OCI-M2 (cell line): Measurements from ENCODE around the gene SMARCB1.

Source experiments
- DNase-seq: peaks from one replicate; lab custom pipeline; 2025; ENCODE audit not compliant: unreplicated experiment; lab: John Stamatoyannopoulos, UW

SMARCB1 gene

DNA sequence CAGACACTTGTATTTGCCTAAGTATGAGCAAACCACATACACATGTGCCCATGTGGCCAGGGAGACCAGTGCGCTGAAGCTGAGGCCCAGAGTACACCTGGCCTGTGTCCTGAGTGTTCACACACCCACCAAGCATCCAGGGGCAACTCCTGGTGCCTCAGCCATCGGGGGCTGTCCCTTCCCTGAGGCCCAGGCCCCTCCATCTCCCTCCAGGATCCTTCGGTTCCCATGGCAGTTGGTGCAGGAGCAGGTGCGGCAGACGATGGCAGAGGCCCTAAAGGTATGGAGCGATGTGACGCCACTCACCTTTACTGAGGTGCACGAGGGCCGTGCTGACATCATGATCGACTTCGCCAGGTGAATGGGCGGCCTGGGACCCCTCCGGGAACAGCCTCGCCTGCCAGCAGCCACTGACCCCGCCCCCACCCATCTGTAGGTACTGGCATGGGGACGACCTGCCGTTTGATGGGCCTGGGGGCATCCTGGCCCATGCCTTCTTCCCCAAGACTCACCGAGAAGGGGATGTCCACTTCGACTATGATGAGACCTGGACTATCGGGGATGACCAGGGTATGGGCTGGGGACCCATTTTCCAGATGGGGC is 6.5 kb upstream of the SMARCB1 start:
- no peak for DNase-seq

DNA sequence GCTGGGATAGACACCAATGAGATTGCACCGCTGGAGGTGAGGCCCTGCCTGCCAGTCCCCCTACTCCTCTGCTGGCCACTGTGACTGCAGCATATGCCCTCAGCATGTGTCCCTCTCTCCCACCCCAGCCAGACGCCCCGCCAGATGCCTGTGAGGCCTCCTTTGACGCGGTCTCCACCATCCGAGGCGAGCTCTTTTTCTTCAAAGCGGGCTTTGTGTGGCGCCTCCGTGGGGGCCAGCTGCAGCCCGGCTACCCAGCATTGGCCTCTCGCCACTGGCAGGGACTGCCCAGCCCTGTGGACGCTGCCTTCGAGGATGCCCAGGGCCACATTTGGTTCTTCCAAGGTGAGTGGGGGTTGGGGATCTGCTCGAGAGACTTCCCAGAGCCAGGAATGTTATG is 5.7 kb upstream of the SMARCB1 start:
- no peak for DNase-seq

DNA sequence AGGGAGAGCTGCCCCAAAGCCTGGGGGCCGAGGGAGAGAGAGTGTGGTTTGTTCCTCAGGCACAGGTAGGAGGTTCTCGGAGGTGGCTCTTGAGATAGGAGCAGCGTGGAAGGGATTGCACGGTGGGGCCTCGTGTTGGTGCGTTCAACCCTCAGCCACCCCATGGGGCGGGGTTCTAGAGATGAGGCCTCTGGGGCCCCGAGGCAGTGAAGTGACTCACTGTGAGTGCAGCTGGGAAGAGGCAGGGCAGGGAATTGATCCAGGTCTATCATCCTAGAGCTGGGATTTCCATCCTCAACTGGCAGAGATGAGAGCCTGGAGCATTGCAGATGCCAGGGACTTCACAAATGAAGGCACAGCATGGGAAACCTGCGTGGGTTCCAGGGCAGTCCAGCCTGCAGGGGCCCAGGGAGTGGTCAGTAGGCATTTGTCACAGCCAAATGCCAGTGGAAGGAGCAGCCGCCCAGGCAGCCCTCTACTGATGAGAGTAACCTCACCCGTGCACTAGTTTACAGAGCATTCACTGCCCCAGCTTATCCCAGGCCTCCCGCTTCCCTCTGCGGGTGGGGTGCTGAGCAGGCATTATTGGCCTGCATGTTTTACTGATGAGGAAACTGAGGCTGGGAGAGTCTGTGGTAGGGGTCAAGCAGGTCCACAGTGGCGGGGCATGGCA is 5.1 kb upstream of the SMARCB1 start:
- no peak for DNase-seq

DNA sequence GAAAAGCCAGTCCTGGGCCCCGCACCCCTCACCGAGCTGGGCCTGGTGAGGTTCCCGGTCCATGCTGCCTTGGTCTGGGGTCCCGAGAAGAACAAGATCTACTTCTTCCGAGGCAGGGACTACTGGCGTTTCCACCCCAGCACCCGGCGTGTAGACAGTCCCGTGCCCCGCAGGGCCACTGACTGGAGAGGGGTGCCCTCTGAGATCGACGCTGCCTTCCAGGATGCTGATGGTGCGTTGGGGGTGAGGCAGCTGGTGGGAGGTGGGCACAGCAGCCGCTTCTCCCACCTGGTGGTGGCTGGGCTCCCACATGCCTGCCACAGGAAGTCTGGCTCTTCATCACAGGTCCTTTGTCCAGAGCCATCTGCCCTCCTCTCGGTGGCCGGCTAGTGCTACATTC is 4.5 kb upstream of the SMARCB1 start:
- DNase-seq, result no peak

DNA sequence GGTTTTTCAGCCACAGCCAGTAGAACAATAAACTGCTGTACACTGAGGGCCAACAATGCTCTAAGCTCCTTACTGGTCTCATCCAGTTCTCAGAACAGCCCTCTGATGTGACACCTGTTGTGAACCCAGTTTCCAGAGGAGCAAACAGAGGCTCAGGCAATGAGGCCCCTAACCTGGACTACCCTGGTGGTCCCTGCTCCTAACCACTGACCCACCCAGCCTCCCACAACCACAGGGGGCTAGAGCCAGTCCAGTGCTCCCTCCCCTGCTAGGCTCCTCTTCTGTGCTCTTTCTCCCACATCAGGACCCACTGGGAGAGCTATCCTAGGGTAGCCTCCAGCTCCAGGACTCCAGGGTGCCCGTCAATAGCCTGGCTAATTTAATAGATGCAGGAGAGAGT is 4.1 kb upstream of the SMARCB1 start:
- no peak for DNase-seq

DNA sequence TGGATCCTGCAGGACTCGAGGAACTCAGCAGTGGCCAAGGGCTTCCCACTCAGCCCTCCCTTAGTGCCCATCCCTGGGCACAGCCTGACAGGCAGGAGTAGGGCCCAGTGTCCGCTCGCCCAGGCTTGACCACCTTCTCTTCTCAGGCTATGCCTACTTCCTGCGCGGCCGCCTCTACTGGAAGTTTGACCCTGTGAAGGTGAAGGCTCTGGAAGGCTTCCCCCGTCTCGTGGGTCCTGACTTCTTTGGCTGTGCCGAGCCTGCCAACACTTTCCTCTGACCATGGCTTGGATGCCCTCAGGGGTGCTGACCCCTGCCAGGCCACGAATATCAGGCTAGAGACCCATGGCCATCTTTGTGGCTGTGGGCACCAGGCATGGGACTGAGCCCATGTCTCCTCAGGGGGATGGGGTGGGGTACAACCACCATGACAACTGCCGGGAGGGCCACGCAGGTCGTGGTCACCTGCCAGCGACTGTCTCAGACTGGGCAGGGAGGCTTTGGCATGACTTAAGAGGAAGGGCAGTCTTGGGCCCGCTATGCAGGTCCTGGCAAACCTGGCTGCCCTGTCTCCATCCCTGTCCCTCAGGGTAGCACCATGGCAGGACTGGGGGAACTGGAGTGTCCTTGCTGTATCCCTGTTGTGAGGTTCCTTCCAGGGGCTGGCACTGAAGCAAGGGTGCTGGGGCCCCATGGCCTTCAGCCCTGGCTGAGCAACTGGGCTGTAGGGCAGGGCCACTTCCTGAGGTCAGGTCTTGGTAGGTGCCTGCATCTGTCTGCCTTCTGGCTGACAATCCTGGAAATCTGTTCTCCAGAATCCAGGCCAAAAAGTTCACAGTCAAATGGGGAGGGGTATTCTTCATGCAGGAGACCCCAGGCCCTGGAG is 3.3 kb upstream of the SMARCB1 start:
- DNase-seq, result no peak

DNA sequence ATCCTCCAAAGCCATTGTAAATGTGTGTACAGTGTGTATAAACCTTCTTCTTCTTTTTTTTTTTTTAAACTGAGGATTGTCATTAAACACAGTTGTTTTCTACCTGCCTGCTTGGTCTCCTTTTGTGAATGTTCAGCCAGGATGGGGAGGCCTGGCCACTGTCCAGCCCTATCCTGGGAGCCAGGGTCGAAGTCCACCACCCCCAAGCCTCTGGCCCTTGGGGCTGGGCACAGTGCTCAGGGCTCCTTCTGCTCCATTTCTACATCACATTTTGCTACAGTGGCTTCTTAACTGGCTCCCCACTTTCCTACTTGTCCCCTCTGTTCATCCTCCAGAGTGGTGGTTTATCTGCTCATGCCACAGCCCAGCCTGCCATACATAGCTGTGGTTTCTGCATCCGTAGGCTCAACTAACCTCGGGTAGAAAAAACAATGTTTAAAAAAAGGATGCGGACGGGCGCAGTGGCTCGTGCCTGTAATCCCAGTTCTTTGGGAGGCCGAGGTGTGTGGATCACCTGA is 2.5 kb upstream of the SMARCB1 start:
- DNase-seq, result no peak

DNA sequence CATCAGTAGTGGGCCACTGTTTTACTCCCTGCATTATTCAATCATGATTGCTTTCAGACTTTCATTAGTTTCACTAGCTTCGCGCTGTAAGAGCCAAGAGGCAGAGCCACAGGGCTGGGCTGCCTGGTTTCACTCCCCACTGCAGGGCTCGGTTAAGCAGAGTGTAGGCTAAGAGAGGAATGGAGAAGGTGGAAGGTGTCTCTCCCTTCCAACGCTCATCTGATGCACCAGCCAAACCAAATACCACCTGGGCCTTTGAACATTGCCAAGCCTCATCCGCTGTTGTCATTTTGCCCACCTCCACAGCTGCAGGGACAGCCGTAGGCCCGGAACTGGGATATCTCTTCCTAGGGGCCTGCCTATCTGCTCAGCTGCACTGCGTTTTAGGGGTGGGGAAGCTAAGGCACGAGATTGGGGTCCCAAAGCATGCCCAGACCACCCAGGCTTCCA is 480 bp upstream of the SMARCB1 start:
- DNase-seq, result no peak

DNA sequence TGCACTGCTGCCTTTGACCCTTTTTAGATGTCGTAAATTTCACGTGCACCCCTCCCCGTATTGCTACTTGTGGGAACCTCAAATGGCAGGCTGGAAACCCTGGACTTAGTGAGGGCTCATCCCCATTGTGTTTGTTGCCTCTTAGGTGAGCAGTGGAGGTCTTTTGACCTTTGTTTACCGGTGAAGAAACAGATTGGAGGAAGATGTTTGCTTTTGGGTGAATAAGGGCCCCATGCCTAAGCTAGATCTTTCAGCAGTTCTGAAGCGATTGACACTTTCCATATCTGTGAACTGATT is 782 bp downstream of the SMARCB1 start:
- DNase-seq, result no peak

DNA sequence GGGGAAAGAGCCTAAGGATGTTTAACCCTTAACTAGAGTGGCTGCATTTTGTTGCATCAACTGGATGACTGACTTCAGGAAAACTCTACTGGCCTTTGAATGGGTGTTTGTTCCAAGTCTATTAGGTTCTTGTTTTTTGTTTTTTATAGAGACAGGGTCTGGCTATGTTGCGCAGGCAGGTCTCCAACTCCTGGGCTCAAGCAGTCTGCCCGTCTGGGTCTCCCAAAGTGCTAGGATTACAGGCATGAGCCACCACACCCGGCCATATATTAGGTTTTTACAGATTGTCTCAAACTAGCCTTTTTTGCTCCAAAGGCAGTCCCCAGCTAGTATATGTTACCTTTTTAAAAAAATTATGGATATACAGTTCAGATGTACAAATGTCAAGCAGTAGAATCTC is 1.1 kb downstream of the SMARCB1 start:
- no peak for DNase-seq

DNA sequence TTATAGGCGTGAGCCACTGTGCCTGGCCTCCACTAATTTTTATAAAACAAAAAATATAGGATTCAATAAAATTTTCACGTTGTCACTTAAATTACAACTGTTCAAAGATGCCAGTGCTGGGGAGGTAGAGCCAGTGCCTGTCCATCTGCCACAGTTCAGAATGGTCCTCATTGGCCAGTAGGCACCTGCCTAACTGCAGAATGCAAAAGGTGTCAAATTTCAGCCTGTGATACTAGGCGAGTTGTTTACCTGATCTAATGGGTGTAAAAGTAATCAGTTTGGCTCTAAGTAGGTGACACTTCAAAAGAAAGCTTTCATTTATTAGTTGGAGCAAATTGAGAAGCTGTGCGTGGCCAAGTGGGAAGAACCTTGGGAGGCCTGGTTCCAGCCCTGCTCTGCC is 2.4 kb downstream of the SMARCB1 start:
- DNase-seq, result no peak

DNA sequence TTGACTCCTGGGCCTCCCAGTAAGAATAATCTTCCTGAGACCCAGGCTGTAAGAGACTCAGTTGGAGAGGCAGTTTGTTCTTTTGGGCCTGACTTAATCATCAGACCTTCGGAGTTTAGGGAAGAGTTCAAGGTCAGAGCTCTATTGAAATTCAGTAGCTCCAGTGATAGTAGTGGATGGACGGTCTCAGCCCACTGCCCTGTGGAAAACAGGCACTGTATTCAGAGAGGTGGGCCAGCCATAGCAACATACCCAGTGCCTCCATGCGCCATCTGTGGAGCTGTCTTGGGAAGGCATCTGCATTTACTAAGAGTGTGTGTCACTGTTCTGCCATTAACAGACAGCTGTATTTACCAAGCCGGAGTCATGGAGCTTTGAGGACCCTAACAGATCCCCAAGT is 2.9 kb downstream of the SMARCB1 start:
- no peak for DNase-seq

DNA sequence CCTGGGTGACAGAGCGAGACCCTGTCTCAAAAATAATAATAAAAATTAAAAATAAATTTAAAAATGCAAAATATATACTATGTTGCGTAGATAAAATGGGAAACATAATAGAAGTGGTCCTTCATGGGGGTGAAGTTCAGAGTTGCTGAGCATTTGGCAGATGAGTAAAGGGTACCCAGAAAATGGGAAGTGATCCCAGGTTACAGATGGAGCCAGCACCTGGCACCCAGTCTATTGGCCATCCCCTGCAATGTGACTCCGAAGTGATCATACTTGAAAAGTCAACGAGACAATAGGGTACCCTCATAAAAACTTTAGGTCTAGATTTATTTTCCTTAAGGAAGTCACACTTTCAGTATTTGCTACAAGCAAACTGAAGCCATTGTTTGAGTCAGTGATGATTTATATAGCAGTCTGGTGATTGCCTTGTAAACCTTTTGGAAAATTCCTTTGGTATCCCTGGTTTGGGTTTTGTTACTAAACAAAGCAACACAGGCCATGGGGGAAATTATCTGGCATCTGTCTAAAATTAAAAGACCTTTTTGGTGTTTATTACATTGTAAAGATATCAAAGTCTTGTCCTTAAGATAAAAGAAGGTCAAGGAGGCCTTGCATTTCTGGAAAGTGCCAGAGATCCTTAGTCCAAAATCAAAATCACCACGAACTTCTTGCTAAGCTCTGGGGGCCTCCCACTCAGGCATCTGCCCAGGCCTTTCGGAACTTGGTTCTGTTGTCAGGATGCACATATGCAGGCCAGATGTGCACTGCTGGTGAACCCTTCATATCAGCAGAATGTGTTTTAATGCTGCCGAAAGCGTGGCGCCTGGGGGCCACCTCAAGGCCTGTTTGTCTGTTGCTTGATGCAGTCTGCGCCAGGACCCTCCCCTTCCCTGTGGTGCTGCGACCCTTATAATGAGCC is 4.3 kb downstream of the SMARCB1 start:
- no peak for DNase-seq

DNA sequence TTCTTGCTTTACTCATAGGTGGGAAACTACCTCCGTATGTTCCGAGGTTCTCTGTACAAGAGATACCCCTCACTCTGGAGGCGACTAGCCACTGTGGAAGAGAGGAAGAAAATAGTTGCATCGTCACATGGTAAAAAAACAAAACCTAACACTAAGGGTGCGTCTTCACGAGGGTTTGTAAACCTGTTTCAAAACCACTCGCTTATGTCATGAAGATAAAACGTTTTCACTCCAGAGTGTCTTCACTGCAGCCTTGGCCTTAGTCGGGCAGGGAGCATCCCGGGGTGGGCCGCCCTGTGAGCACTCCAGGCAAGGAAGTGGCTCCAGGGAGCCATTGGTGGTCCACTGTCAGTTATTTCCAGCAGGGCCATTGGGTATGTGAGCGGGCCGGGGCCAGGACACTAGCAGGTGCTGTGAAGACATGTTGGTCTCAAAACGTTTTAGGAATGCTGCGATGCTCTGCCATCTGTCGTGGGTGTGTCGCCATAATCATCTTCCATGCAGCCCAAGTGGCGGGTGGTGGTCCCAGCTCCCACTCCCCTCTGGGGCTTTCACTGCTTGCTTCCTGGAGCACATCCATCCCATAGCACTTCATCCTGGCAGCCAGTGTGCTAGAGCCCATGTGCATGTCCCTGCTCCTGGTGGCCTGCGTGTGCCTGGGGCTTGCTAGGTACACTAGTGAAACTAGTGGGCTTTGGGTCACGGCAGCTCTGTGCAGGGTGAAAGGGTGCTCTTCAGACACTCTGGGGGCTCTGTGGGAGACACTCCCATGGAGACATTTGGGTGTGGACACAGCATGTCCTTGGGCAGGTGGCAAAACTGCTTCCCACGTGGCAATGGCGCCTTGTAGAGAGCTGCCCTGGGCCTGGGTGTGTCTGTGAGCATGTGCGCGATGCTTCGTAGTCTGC is 5.2 kb downstream of the SMARCB1 start:
- DNase-seq, result no peak

DNA sequence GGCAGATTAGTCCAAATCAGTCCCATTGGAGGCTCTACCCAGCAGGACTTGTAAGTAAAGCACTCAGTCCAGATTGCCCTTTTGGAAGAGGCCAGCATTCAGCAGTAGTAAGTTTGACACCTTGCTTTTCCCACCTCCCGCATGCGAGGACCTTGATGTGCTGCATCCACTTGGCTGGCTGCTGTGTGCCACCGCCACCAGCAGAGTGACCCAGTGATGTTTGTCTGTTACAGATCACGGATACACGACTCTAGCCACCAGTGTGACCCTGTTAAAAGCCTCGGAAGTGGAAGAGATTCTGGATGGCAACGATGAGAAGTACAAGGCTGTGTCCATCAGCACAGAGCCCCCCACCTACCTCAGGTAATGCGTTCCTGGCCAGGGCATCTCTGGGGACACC is 6.6 kb downstream of the SMARCB1 start:
- no peak for DNase-seq

DNA sequence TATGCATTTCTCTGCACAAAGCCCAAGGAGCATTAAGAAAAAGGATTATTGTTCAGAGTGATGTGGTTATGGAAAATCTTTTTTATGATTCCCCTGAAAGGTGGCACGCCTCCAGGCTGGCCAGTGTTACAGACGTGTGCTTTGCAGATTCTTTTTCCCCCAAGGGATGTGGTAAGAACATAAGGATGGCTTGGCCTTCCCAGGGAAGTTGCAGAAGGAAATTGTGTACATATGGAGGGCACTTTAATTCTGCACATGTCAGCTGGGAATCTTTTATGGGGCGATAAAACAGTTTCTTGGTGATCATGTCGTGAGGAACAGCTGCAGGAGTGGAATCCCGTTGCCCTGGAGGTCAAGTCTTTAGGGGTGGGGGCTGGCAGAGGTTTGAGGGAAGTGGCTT is 9.7 kb downstream of the SMARCB1 start:
- DNase-seq, result no peak

DNA sequence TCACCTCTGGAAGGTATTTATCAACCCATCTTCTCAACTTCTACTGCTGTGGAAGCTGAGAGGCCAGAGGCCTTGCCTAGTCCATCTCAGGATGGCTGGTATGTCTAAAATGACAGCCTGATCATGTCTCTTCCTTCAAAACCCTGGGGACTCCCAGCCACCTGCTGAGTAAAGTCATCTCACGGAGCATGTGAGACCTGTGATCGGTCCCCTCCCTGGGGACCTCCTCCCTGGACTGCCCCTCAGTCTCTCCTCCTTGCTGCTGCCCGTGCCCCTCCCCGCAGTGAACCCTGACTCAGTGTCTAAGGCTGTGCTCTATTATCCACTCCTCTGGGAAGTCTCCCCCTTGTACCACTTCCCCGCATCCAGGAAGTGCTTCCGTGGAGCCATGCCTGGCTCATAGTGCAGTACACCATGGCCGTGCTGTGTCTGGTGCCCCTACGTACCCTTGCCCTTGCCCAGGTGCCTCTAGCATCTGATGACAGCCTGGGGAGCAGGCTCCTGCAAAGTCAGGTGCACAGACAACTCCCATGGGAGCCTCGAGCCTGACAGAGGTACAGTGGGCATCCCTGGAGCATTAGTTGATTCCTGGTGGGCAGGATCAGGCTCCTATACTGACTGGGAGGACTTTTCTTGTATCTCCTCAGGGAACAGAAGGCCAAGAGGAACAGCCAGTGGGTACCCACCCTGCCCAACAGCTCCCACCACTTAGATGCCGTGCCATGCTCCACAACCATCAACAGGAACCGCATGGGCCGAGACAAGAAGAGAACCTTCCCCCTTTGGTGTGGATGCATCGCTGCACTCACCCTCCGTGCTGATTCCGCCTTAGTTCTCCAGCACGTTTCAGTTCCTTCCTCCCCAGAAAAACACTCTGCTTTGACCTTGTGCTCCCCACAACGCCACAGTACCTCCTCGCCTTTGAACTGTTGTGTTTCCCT is 13.8 kb downstream of the SMARCB1 start:
- no peak for DNase-seq

DNA sequence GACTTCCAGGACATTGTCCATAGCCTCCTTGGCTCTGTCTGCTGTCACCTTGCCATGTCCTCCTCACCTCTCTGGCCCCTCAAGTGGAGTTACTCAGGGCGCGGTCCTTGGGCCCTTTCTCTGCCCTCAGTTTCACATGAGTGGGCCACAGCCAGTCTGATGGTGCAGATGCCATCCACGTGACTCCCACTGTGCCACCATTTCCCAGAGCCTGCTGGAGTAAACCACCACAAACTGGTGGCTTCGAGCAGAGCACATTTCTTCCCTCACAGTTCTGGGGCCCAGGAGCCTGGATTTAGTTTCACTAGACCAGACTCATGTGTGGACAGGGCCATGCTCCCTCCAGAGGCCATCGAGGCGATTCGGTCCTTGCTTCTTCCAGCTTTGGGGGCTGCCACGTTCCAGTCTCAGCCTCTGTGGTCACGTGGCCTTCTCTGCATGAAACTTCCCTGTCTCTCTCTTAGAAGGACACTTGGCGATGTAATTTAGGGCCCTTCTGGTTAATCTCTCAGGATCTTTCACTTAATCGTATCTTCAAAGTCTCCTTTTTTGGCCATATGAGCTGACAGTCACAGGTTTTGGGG is 14.6 kb downstream of the SMARCB1 start:
- no peak for DNase-seq
